MM.1S (cell line): ENCODE results near the gene PLPP7.
A peak's percentile ranks its signal among the peaks of the same experiment; 100 is the strongest.

Source experiments
- DNase-seq: peaks from one replicate; pipeline ENCODE4 v3.0.0-alpha.2; 2015
- H2AFZ ChIP-seq: fragments of 300-600 bp; sonication (generic); 2 replicates; pipeline ENCODE4 v1.6.0; 2016; ENCODE audit warnings: antibody characterized with exemption, low read length
- H3F3A ChIP-seq: fragments of 300-600 bp; sonication (generic); 2 replicates; pipeline ENCODE4 v1.6.1; 2016; ENCODE audit warnings: mild to moderate bottlenecking, antibody characterized with exemption, low read length, moderate library complexity, mixed read lengths; ENCODE audit not compliant: insufficient read depth
- H3K27ac ChIP-seq: fragments of 300-600 bp; sonication (generic); 2 replicates; pipeline ENCODE4 v1.5.1; 2016; ENCODE audit warnings: mild to moderate bottlenecking, low read length
- H3K27me3 ChIP-seq: fragments of 300-600 bp; sonication (generic); replicated peaks from 2 replicates; pipeline ENCODE4 v1.6.0; 2016; ENCODE audit warnings: low read length; ENCODE audit not compliant: insufficient read depth
- H3K36me3 ChIP-seq: fragments of 300-600 bp; sonication (generic); replicated peaks from 2 replicates; pipeline ENCODE4 v1.6.1; 2016; ENCODE audit warnings: mild to moderate bottlenecking, low read length, mixed read lengths; ENCODE audit not compliant: insufficient read depth
- H3K4me1 ChIP-seq: fragments of 300-600 bp; sonication (generic); 2 replicates; pipeline ENCODE4 v1.6.1; 2016; ENCODE audit warnings: low read length, mixed read lengths
- H3K4me2 ChIP-seq: fragments of 300-600 bp; sonication (generic); 2 replicates; pipeline ENCODE4 v1.6.0; 2016; ENCODE audit warnings: low read depth, low read length
- H3K4me3 ChIP-seq: fragments of 300-600 bp; sonication (generic); 2 replicates; pipeline ENCODE4 v1.5.1; 2016; ENCODE audit warnings: low read length, mixed read lengths
- H3K79me2 ChIP-seq: fragments of 300-600 bp; sonication (generic); 2 replicates; pipeline ENCODE4 v1.6.1; 2016; ENCODE audit warnings: mixed run types, low read length, mixed read lengths
- H3K9ac ChIP-seq: fragments of 300-600 bp; sonication (generic); 2 replicates; pipeline ENCODE4 v1.6.1; 2016; ENCODE audit warnings: low read length, mixed read lengths
- H3K9me2 ChIP-seq: fragments of 300-600 bp; sonication (generic); replicated peaks from 2 replicates; pipeline ENCODE4 v1.6.1; 2016; ENCODE audit warnings: mild to moderate bottlenecking, low read length, mixed read lengths; ENCODE audit not compliant: insufficient read depth
- H3K9me3 ChIP-seq: fragments of 300-600 bp; sonication (generic); replicated peaks from 2 replicates; pipeline ENCODE4 v1.6.1; 2016; ENCODE audit warnings: mild to moderate bottlenecking, low read length, mixed read lengths; ENCODE audit not compliant: insufficient read depth
- H4K20me1 ChIP-seq: fragments of 300-600 bp; sonication (generic); 2 replicates; pipeline ENCODE4 v1.6.1; 2016; ENCODE audit warnings: mild to moderate bottlenecking, low read length, moderate library complexity, mixed read lengths; ENCODE audit not compliant: insufficient read depth
- CTCF ChIP-seq: fragments of 300-600 bp; sonication (generic); IDR thresholded peaks from 2 replicates; pipeline ENCODE4 v1.5.1; 2016; ENCODE audit warnings: antibody characterized with exemption, low read length, mixed read lengths
- EZH2 ChIP-seq: fragments of 300-600 bp; sonication (generic); optimal IDR thresholded peaks from 2 replicates; pipeline ENCODE3; 2017; ENCODE audit warnings: low read depth, mild to moderate bottlenecking, antibody characterized with exemption, low read length, mixed read lengths
- EZH2phosphoT487 ChIP-seq: fragments of 300-600 bp; sonication (generic); IDR thresholded peaks from 2 replicates; pipeline ENCODE4 v1.6.1; 2018; ENCODE audit warnings: antibody characterized with exemption, low read length

Gene PLPP7

GRCh38 chr9:131273146-131273855 lies 16.2 kb upstream of the PLPP7 start:
- H3K27me3 ChIP-seq: no peaks in the 10 kb centered on the region
- H3F3A ChIP-seq: peaks cover 44% of the 10 kb centered on the region
- H3K36me3 ChIP-seq: no peaks in the 10 kb centered on the region
- peak overlapping the region; percentile 55 for H2AFZ ChIP-seq
- peak; percentile 41 for DNase-seq
- no peaks in the 10 kb centered on the region for H4K20me1 ChIP-seq
- no peaks in the 10 kb centered on the region for H3K9me2 ChIP-seq
- peak overlapping the region; percentile 92 for H3K4me2 ChIP-seq
- peak overlapping the region; percentile 91 for H3K9ac ChIP-seq
- peak overlapping the region; percentile 84; the same call in 1 of the 2 replicates for H3K27ac ChIP-seq
- no peaks in the 10 kb centered on the region for H3K9me3 ChIP-seq
- H3K79me2 ChIP-seq: peaks cover 71% of the 10 kb centered on the region
- H3K4me1 ChIP-seq: peaks cover 36% of the 10 kb centered on the region
- TF ChIP-seq EZH2phosphoT487 (no peak), EZH2 (no peak), CTCF (peak; percentile 21; the same call in 1 of the 2 replicates)
- peak overlapping the region; percentile 93 for H3K4me3 ChIP-seq

- H3K9me2 ChIP-seq: no peaks in the 10 kb centered on the region
- no peaks in the 10 kb centered on the region for H3K36me3 ChIP-seq
- no peaks in the 10 kb centered on the region for H3K27me3 ChIP-seq
- H2AFZ ChIP-seq: peak overlapping the region; percentile 55
- no peaks in the 10 kb centered on the region for H4K20me1 ChIP-seq
- peak overlapping the region; percentile 93 for H3K4me3 ChIP-seq
- TF ChIP-seq EZH2phosphoT487: no peak
- TF ChIP-seq EZH2: no peak
- no peak for TF ChIP-seq CTCF
- peaks cover 46% of the 10 kb centered on the region for H3F3A ChIP-seq
- H3K79me2 ChIP-seq: peaks cover 68% of the 10 kb centered on the region
- peak; percentile 46 for DNase-seq
- peak overlapping the region; percentile 91 for H3K9ac ChIP-seq
- H3K4me1 ChIP-seq: peaks cover 34% of the 10 kb centered on the region
- H3K9me3 ChIP-seq: no peaks in the 10 kb centered on the region
- H3K4me2 ChIP-seq: peak overlapping the region; percentile 92
- peak overlapping the region; percentile 84 for H3K27ac ChIP-seq
Measured at GRCh38 chr9:131273856-131274673, 15.5 kb upstream of the PLPP7 start.

GRCh38 chr9:131274674-131275331 lies 14.7 kb upstream of the PLPP7 start:
- Histone ChIP-seq H3K4me1 (peaks cover 27% of the 10 kb centered on the region), H3K4me3 (peak overlapping the region; percentile 93), H4K20me1 (no peaks in the 10 kb centered on the region), H3K27me3 (no peaks in the 10 kb centered on the region), H2AFZ (peak overlapping the region; percentile 72), H3K36me3 (no peaks in the 10 kb centered on the region), H3K9me3 (no peaks in the 10 kb centered on the region), H3K4me2 (peak overlapping the region; percentile 92), H3F3A (peaks cover 39% of the 10 kb centered on the region), H3K27ac (peak overlapping the region; percentile 84), H3K9me2 (no peaks in the 10 kb centered on the region), H3K79me2 (peaks cover 65% of the 10 kb centered on the region), H3K9ac (peak overlapping the region; percentile 91)
- peak; percentile 67 for DNase-seq
- no peak for TF ChIP-seq EZH2phosphoT487
- TF ChIP-seq EZH2: no peak
- TF ChIP-seq CTCF: no peak
